GM04504 (cell line): ENCODE results near the gene NR5A2.

Experiments used
- DNase-seq: peaks from one replicate; pipeline ENCODE4 v3.0.0-alpha.2; 2012; ENCODE audit warnings: low read depth

NR5A2 gene

GRCh38 chr1:200206340-200206739 lies 178.8 kb downstream of the NR5A2 start:
- DNase-seq = no peak

- DNase-seq = no peak
These were observed 179.3 kb downstream of the NR5A2 start for GRCh38 chr1:200206761-200207160.

GRCh38 chr1:200207711-200208126 lies 180.2 kb downstream of the NR5A2 start:
- no peak for DNase-seq

- DNase-seq = no peak
These were observed 183.6 kb downstream of the NR5A2 start for GRCh38 chr1:200211157-200211556.

- no peak for DNase-seq
These were observed 185.9 kb downstream of the NR5A2 start for GRCh38 chr1:200213392-200213791.

- no peak for DNase-seq
These were observed 186.4 kb downstream of the NR5A2 start for GRCh38 chr1:200213921-200214320.

GRCh38 chr1:200215350-200215749 lies 187.8 kb downstream of the NR5A2 start:
- DNase-seq = no peak

GRCh38 chr1:200217703-200218102 lies 190.2 kb downstream of the NR5A2 start:
- no peak for DNase-seq

- no peak for DNase-seq
These were observed 194.2 kb downstream of the NR5A2 start for GRCh38 chr1:200221614-200222282.

- no peak for DNase-seq
These were observed 195.7 kb downstream of the NR5A2 start for GRCh38 chr1:200223207-200223606.

- no peak for DNase-seq
These were observed 196.1 kb downstream of the NR5A2 start for GRCh38 chr1:200223613-200224012.

GRCh38 chr1:200224315-200224714 lies 196.8 kb downstream of the NR5A2 start:
- no peak for DNase-seq

GRCh38 chr1:200226268-200226968 lies 198.9 kb downstream of the NR5A2 start:
- no peak for DNase-seq

- no peak for DNase-seq
These were observed 199.4 kb downstream of the NR5A2 start for GRCh38 chr1:200226969-200227303.
